IMR-90 (cell line): Measurements from ENCODE around the gene ZNF609. TPM values are rescaled to one million over a fixed set of nuclear protein-coding genes. Genes with fewer than 3 reads are reported as not detected.

Experiments
- ATAC-seq: fragments of 200-7000 bp; cut with Tn5 transposase; 2 replicates; pipeline ENCODE4 v1.9.1; 2020; ENCODE audit warnings: low read depth, mild to moderate bottlenecking, moderate library complexity
- BruUV-seq: library from RNA; stranded (reverse); fragments of 400-500 nt; replicated peaks from 2 replicates; lab custom pipeline; 2021; lab: Mats Ljungman, UMichigan
- CTCF ChIA-PET: fragments of 300-600 bp; formaldehyde crosslinking; extraction: SDS; loops from one replicate; lab custom pipeline; 2021; ENCODE audit warnings: antibody characterized with exemption; lab: Yijun Ruan, JAX
- POLR2A ChIA-PET: fragments of 300-600 bp; sonication (Branson Sonifier 250); formaldehyde crosslinking; loops from one replicate; lab custom pipeline; 2022; ENCODE audit warnings: antibody characterized with exemption; ENCODE audit not compliant: unreplicated experiment; lab: Charles Lee
- DNase-seq: peaks from one replicate; pipeline ENCODE4 v3.0.0; 2013
- H2AFZ ChIP-seq: replicated peaks from 2 replicates; pipeline ENCODE3; 2013; ENCODE audit warnings: low read length, mild to moderate bottlenecking; ENCODE audit not compliant: poor library complexity
- H2AK5ac ChIP-seq: 2 replicates; pipeline ENCODE4 v1.6.1; 2013; ENCODE audit warnings: low read depth, low read length, inconsistent platforms
- H2AK9ac ChIP-seq: replicated peaks from 2 replicates; pipeline ENCODE3; 2013; ENCODE audit warnings: mild to moderate bottlenecking, low read depth, low read length, moderate library complexity; ENCODE audit not compliant: poor library complexity
- H2BK120ac ChIP-seq: 2 replicates; pipeline ENCODE4 v1.6.1; 2013; ENCODE audit warnings: low read depth, low read length, inconsistent platforms
- H2BK15ac ChIP-seq: 3 replicates; pipeline ENCODE4 v1.6.1; 2013; ENCODE audit warnings: low read depth, low read length, inconsistent platforms
- H2BK20ac ChIP-seq: 2 replicates; pipeline ENCODE4 v1.6.1; 2013; ENCODE audit warnings: low read depth, mild to moderate bottlenecking, inconsistent platforms, low read length, moderate library complexity
- H2BK5ac ChIP-seq: 2 replicates; pipeline ENCODE4 v1.6.1; 2013; ENCODE audit warnings: mild to moderate bottlenecking, low read depth, low read length, inconsistent platforms; ENCODE audit not compliant: poor library complexity, severe bottlenecking
- H3K14ac ChIP-seq: replicated peaks from 2 replicates; pipeline ENCODE4 v1.6.1; 2013; ENCODE audit warnings: low read depth, low read length, inconsistent platforms
- H3K18ac ChIP-seq: 2 replicates; pipeline ENCODE4 v1.6.1; 2013; ENCODE audit warnings: low read depth, low read length, control low read depth
- H3K23ac ChIP-seq: 2 replicates; pipeline ENCODE4 v1.6.1; 2013; ENCODE audit warnings: low read depth, low read length, inconsistent platforms
- H3K27ac ChIP-seq: 2 replicates; pipeline ENCODE4 v1.5.1; 2013; ENCODE audit warnings: mild to moderate bottlenecking, control low read depth, low read length; ENCODE audit not compliant: insufficient read depth
- H3K27me3 ChIP-seq: 2 replicates; pipeline ENCODE4 v1.6.1; 2013; ENCODE audit warnings: low read length; ENCODE audit not compliant: control insufficient read depth, insufficient read depth
- H3K36me3 ChIP-seq: 2 replicates; pipeline ENCODE4 v1.6.1; 2013; ENCODE audit warnings: low read length, mixed read lengths; ENCODE audit not compliant: control insufficient read depth, insufficient read depth
- H3K4ac ChIP-seq: 2 replicates; pipeline ENCODE4 v1.6.1; 2013; ENCODE audit warnings: low read depth, low read length, inconsistent platforms
- H3K4me1 ChIP-seq: 2 replicates; pipeline ENCODE4 v1.6.1; 2013; ENCODE audit warnings: low read length, mixed read lengths; ENCODE audit not compliant: control insufficient read depth, insufficient read depth
- H3K4me2 ChIP-seq: 2 replicates; pipeline ENCODE4 v1.6.1; 2013; ENCODE audit warnings: low read depth, mild to moderate bottlenecking, control low read depth, low read length, moderate library complexity
- H3K4me3 ChIP-seq: 2 replicates; pipeline ENCODE4 v1.5.1; 2013; ENCODE audit warnings: low read depth, mild to moderate bottlenecking, control low read depth, low read length, moderate library complexity; ENCODE audit not compliant: insufficient read depth
- H3K56ac ChIP-seq: 2 replicates; pipeline ENCODE4 v1.6.1; 2013; ENCODE audit warnings: low read length, inconsistent platforms; ENCODE audit not compliant: insufficient read depth; ENCODE audit errors: extremely low read depth
- H3K79me1 ChIP-seq, 2 experiments: 2 replicates each; pipeline ENCODE4 v1.6.1; 2013; ENCODE audit warnings: low read length in 2 of 2, inconsistent platforms in 1 of 2, low read depth in 1 of 2
- H3K9ac ChIP-seq: 2 replicates; pipeline ENCODE4 v1.6.1; 2013; ENCODE audit warnings: low read depth, low read length, control low read depth
- H3K9me1 ChIP-seq: 2 replicates; pipeline ENCODE4 v1.6.1; 2013; ENCODE audit warnings: low read length, inconsistent platforms; ENCODE audit not compliant: insufficient read depth
- H3K9me3 ChIP-seq: 2 replicates; pipeline ENCODE4 v1.6.1; 2013; ENCODE audit warnings: low read length; ENCODE audit not compliant: control insufficient read depth, insufficient read depth
- H4K20me1 ChIP-seq: 2 replicates; pipeline ENCODE4 v1.6.1; 2013; ENCODE audit warnings: low read length, inconsistent platforms; ENCODE audit not compliant: insufficient read depth
- H4K5ac ChIP-seq: 2 replicates; pipeline ENCODE4 v1.6.1; 2013; ENCODE audit warnings: mild to moderate bottlenecking, low read depth, low read length, control low read depth
- H4K8ac ChIP-seq, 2 experiments: 2 replicates each; pipeline ENCODE4 v1.6.1; 2013; ENCODE audit warnings: low read depth in 2 of 2, low read length in 2 of 2, control low read depth in 1 of 2, inconsistent platforms in 1 of 2
- H4K91ac ChIP-seq: 2 replicates; pipeline ENCODE4 v1.6.1; 2013; ENCODE audit warnings: low read depth, low read length, inconsistent platforms; ENCODE audit not compliant: insufficient read depth
- CEBPB ChIP-seq: IDR thresholded peaks from 2 replicates; pipeline ENCODE4 v1.6.1; 2012; ENCODE audit warnings: low read depth, low read length, improper control_type of control experiment
- CHD1 ChIP-seq: IDR thresholded peaks from 2 replicates; pipeline ENCODE4 v1.6.1; 2012; ENCODE audit warnings: low read depth, low read length, improper control_type of control experiment
- CTCF ChIP-seq: conservative IDR thresholded peaks from 2 replicates; pipeline ENCODE4 v1.5.1; 2012; ENCODE audit warnings: mild to moderate bottlenecking, low read depth, low read length, improper control_type of control experiment
- MAFK ChIP-seq: IDR thresholded peaks from 2 replicates; pipeline ENCODE4 v1.6.1; 2012; ENCODE audit warnings: low read depth, low read length, improper control_type of control experiment
- MAZ ChIP-seq: IDR thresholded peaks from 2 replicates; pipeline ENCODE4 v1.6.1; 2012; ENCODE audit warnings: low read depth, mild to moderate bottlenecking, low read length, improper control_type of control experiment, moderate library complexity, borderline replicate concordance
- MXI1 ChIP-seq: IDR thresholded peaks from 2 replicates; pipeline ENCODE4 v1.6.1; 2012; ENCODE audit warnings: low read depth, mild to moderate bottlenecking, low read length, moderate library complexity, borderline replicate concordance
- NFE2L2 ChIP-seq: fragments of 150-350 bp; IDR thresholded peaks from 2 replicates; pipeline ENCODE4 v1.6.1; 2016; ENCODE audit warnings: low read depth, mild to moderate bottlenecking, low read length
- RAD21 ChIP-seq: IDR thresholded peaks from 2 replicates; pipeline ENCODE4 v1.6.1; 2012; ENCODE audit warnings: low read length, improper control_type of control experiment
- RCOR1 ChIP-seq: IDR thresholded peaks from 2 replicates; pipeline ENCODE4 v1.6.1; 2012; ENCODE audit warnings: mild to moderate bottlenecking, low read length, improper control_type of control experiment; ENCODE audit not compliant: insufficient replicate concordance
- RFX5 ChIP-seq: IDR thresholded peaks from 2 replicates; pipeline ENCODE4 v1.8.0; 2012; ENCODE audit warnings: low read depth, mild to moderate bottlenecking, low read length, moderate library complexity
- SMC3 ChIP-seq: fragments of 150-350 bp; IDR thresholded peaks from 2 replicates; pipeline ENCODE4 v1.6.1; 2016; ENCODE audit warnings: low read depth, mild to moderate bottlenecking, antibody characterized with exemption, low read length, moderate library complexity
- USF2 ChIP-seq: fragments of 150-350 bp; IDR thresholded peaks from 2 replicates; pipeline ENCODE4 v1.6.1; 2017; ENCODE audit warnings: mild to moderate bottlenecking, antibody characterized with exemption, low read length, low read depth
- WGBS, 2 experiments: methylation state at CpG; one replicate each; pipeline versions ENCODE4 v1.1.5 to v1.1.7; 2013; ENCODE audit warnings: missing lambda C conversion rate in 2 of 2; ENCODE audit not compliant: insufficient read length in 1 of 2; ENCODE audit errors: extremely low coverage in 2 of 2; 5-methylcytosine and 5-hydroxymethylcytosine counted together
- dilution Hi-C: fragments of 300-500 bp; cut with HindIII; formaldehyde crosslinking; loops from one replicate; pipeline ENCODE4 v1.14.3; 2018; ENCODE audit warnings: low sequenced_read_pairs; ENCODE audit not compliant: unreplicated experiment
- in situ Hi-C: fragments of 300-500 bp; cut with MboI; formaldehyde crosslinking; loops from 3 replicates; pipeline ENCODE4 v1.14.3; 2019; ENCODE audit warnings: low sequenced_read_pairs, inconsistent platforms, mixed read lengths
- intact Hi-C: fragments of 100-400 bp; cut with micrococcal nuclease; formaldehyde crosslinking; loops from 2 replicates; pipeline ENCODE4 v1.10.0; 2022
- polyA plus RNA-seq, 3 experiments: library from polyadenylated mRNA; depleted of rRNA; stranded (reverse); fragments of >200 nt; gene quantifications; 2 replicates each; pipeline ENCODE4 v1.2.3, GENCODE V29; 2012; ENCODE audit warnings: low replicate concordance in 1 of 3
- total RNA-seq: library from RNA; depleted of rRNA; stranded (reverse); fragments of >200 nt; gene quantifications from 2 replicates; pipeline ENCODE4 v1.2.3, GENCODE V29; 2012

ZNF609 gene
- total and polyA plus RNA-seq, 2 of the 4 experiments (the other 2 are of a cell fraction) = 10.4 to 12.5 TPM

- H3K36me3 ChIP-seq = no peaks in the 10 kb centered on the region
- no peak overlapping the region for H3K23ac ChIP-seq
- no peak overlapping the region for H3K4me3 ChIP-seq
- H3K56ac ChIP-seq = no peak overlapping the region
- TF ChIP-seq MAZ (no peak), MAFK (no peak), MXI1 (no peak), USF2 (no peak), RFX5 (no peak), SMC3 (no peak), RAD21 (no peak), RCOR1 (no peak), NFE2L2 (no peak), CHD1 (no peak), CTCF (no peak), CEBPB (no peak)
- H3K27me3 ChIP-seq = no peaks in the 10 kb centered on the region
- H3K27ac ChIP-seq = no peak overlapping the region
- H3K14ac ChIP-seq = no peak overlapping the region
- 75% methylated on average over 1 of the region's 3 CpGs; no CpG with 5 or more reads in 1 of the 2 experiments for WGBS, 2 experiments
- ChIA-PET POLR2A (interaction anchor here (0.6 kb wide), 1 partner anchor 35 kb away, joined by 4 read pairs; no protein-coding TSS in a partner anchor), CTCF (no interaction called here)
- H3K4me1 ChIP-seq = no peaks in the 10 kb centered on the region
- H2AK5ac ChIP-seq = no peak overlapping the region
- H3K18ac ChIP-seq = no peak overlapping the region
- intact Hi-C loops (no loop called here), dilution Hi-C loops (no loop called here), in situ Hi-C loops (no loop called here)
- H2AFZ ChIP-seq = no peak overlapping the region
- no peaks in the 10 kb centered on the region for H3K9me1 ChIP-seq
- no peak overlapping the region for H4K91ac ChIP-seq
- ATAC-seq (no peak), DNase-seq (no peak)
- BruUV-seq = no TSS peak
- no peak overlapping the region for H3K9ac ChIP-seq
- H2BK120ac ChIP-seq = no peak overlapping the region
- H2BK15ac ChIP-seq = no peak overlapping the region
- no peak overlapping the region for H2BK20ac ChIP-seq
- H2BK5ac ChIP-seq = no peak overlapping the region
- no peak overlapping the region for H4K8ac ChIP-seq
- H2AK9ac ChIP-seq = no peak overlapping the region
- no peaks in the 10 kb centered on the region for H3K9me3 ChIP-seq
- H3K4me2 ChIP-seq = no peak overlapping the region
- H4K20me1 ChIP-seq = no peaks in the 10 kb centered on the region
- H3K79me1 ChIP-seq = no peaks in the 10 kb centered on the region
- H4K5ac ChIP-seq = no peak overlapping the region
- no peak overlapping the region for H3K4ac ChIP-seq
Measured at GRCh38 chr15:64720188-64720587, 259.8 kb downstream of the ZNF609 start.
